Occipital lobe (tissue), 2 donors: ENCODE measurements around the gene WDR59. TPM values are rescaled to one million over a fixed set of nuclear protein-coding genes. Genes with fewer than 3 reads are reported as not detected.
"Not testable (repeated sequence)": the region's sequence is repeated elsewhere in the genome, so short reads cannot be mapped to it uniquely, and the experiment has no call there.

Source experiments
- DNase-seq: peaks from one replicate; lab custom pipeline; 2025; lab: John Stamatoyannopoulos, UW
- total RNA-seq: library from RNA; depleted of rRNA; stranded (reverse); fragments of >200 nt; gene quantifications from one replicate; pipeline ENCODE4 v1.2.3, GENCODE V29; 2014

WDR59 gene
- total RNA-seq: 18.7 TPM

- DNase-seq: peak; percentile 97
These were observed at the start of gene WDR59 for GRCh38 chr16:74984529-74985296. Gene WDR59, minus strand, starts transcription at chr16:74985123. Its CDS starts 106 bp downstream, at chr16:74985017.

- no peak for DNase-seq
These were observed 47.7 kb upstream of the WDR59 start for GRCh38 chr16:75032655-75033054.

- no peak for DNase-seq
These were observed 44.9 kb upstream of the WDR59 start for GRCh38 chr16:75029854-75030253.

GRCh38 chr16:75028544-75029135, 43.7 kb upstream of the WDR59 start:
- no peak for DNase-seq

GRCh38 chr16:75027520-75028300, 42.8 kb upstream of the WDR59 start:
- no peak for DNase-seq

- DNase-seq: no peak
These were observed 42.0 kb upstream of the WDR59 start for GRCh38 chr16:75026892-75027391.

GRCh38 chr16:75026239-75026891, 41.4 kb upstream of the WDR59 start:
- not testable (repeated sequence) for DNase-seq

- no peak for DNase-seq
These were observed 40.8 kb upstream of the WDR59 start for GRCh38 chr16:75025761-75026160.

GRCh38 chr16:75024594-75024993, 39.7 kb upstream of the WDR59 start:
- DNase-seq: no peak

- no peak for DNase-seq
These were observed 39.3 kb upstream of the WDR59 start for GRCh38 chr16:75024182-75024581.

- DNase-seq: no peak
These were observed 38.1 kb upstream of the WDR59 start for GRCh38 chr16:75023009-75023408.

- no peak for DNase-seq
These were observed 37.6 kb upstream of the WDR59 start for GRCh38 chr16:75022567-75022966.

- no peak for DNase-seq
These were observed 36.5 kb upstream of the WDR59 start for GRCh38 chr16:75021410-75021809.

GRCh38 chr16:75019586-75019985, 34.7 kb upstream of the WDR59 start:
- no peak for DNase-seq

- no peak for DNase-seq
These were observed 34.1 kb upstream of the WDR59 start for GRCh38 chr16:75019007-75019406.

- DNase-seq: no peak
These were observed 33.0 kb upstream of the WDR59 start for GRCh38 chr16:75017670-75018525.

GRCh38 chr16:75016451-75017081, 31.6 kb upstream of the WDR59 start:
- DNase-seq: not testable (repeated sequence)

GRCh38 chr16:75014318-75014717, 29.4 kb upstream of the WDR59 start:
- DNase-seq: no peak

- not testable (repeated sequence) for DNase-seq
These were observed 28.2 kb upstream of the WDR59 start for GRCh38 chr16:75013123-75013522.
